ENCODE data around the gene CBFA2T3.

The CBFA2T3 gene

GRCh38 chr16:88979353-88980015, 2.5 kb upstream of the CBFA2T3 start:
- no peak overlapping the region for H3K4me3 ChIP-seq (ENCODE audit: low read depth, low read length)
- no peaks in the 10 kb centered on the region for H3K36me3 ChIP-seq (ENCODE audit: insufficient read depth, low read length)
- H2AFZ ChIP-seq (ENCODE audit: low read length, unreplicated experiment) = no peak overlapping the region
- H3K27ac ChIP-seq (ENCODE audit: low read depth, low read length) = no peak overlapping the region
- no peaks in the 10 kb centered on the region for H3K79me2 ChIP-seq (ENCODE audit: control insufficient read depth, insufficient read depth, low read length, unreplicated experiment)
- H3K4me1 ChIP-seq (ENCODE audit: control insufficient read depth, insufficient read depth, low read length, unreplicated experiment) = no peaks in the 10 kb centered on the region
- H3K27me3 ChIP-seq (ENCODE audit: insufficient read depth, low read length) = peaks cover 55% of the 10 kb centered on the region

- Histone ChIP-seq H3K4me1 (ENCODE audit: control insufficient read depth, insufficient read depth, low read length, unreplicated experiment) (no peaks in the 10 kb centered on the region), H3K36me3 (ENCODE audit: insufficient read depth, low read length) (no peaks in the 10 kb centered on the region), H3K79me2 (ENCODE audit: control insufficient read depth, insufficient read depth, low read length, unreplicated experiment) (no peaks in the 10 kb centered on the region), H2AFZ (ENCODE audit: low read length, unreplicated experiment) (no peak overlapping the region), H3K4me3 (ENCODE audit: low read depth, low read length) (no peak overlapping the region), H3K27me3 (ENCODE audit: insufficient read depth, low read length) (peaks cover 51% of the 10 kb centered on the region), H3K27ac (ENCODE audit: low read depth, low read length) (no peak overlapping the region)
Observed at GRCh38 chr16:88978608-88979346, 1.8 kb upstream of the CBFA2T3 start.

- Histone ChIP-seq H3K27me3 (ENCODE audit: insufficient read depth, low read length) (peaks cover 49% of the 10 kb centered on the region), H2AFZ (ENCODE audit: low read length, unreplicated experiment) (no peak overlapping the region), H3K4me3 (ENCODE audit: low read depth, low read length) (no peak overlapping the region), H3K4me1 (ENCODE audit: control insufficient read depth, insufficient read depth, low read length, unreplicated experiment) (no peaks in the 10 kb centered on the region), H3K27ac (ENCODE audit: low read depth, low read length) (no peak overlapping the region), H3K36me3 (ENCODE audit: insufficient read depth, low read length) (no peaks in the 10 kb centered on the region), H3K79me2 (ENCODE audit: control insufficient read depth, insufficient read depth, low read length, unreplicated experiment) (no peaks in the 10 kb centered on the region)
Observed at GRCh38 chr16:88977812-88978607, 1.0 kb upstream of the CBFA2T3 start.

GRCh38 chr16:88976366-88977017, 515 bp downstream of the CBFA2T3 start:
- Histone ChIP-seq H2AFZ (ENCODE audit: low read length, unreplicated experiment) (no peak overlapping the region), H3K4me1 (ENCODE audit: control insufficient read depth, insufficient read depth, low read length, unreplicated experiment) (no peaks in the 10 kb centered on the region), H3K79me2 (ENCODE audit: control insufficient read depth, insufficient read depth, low read length, unreplicated experiment) (no peaks in the 10 kb centered on the region), H3K36me3 (ENCODE audit: insufficient read depth, low read length) (no peaks in the 10 kb centered on the region), H3K27me3 (ENCODE audit: insufficient read depth, low read length) (peaks cover 52% of the 10 kb centered on the region), H3K4me3 (ENCODE audit: low read depth, low read length) (no peak overlapping the region), H3K27ac (ENCODE audit: low read depth, low read length) (no peak overlapping the region)

- Histone ChIP-seq H3K36me3 (ENCODE audit: insufficient read depth, low read length) (no peaks in the 10 kb centered on the region), H3K27ac (ENCODE audit: low read depth, low read length) (no peak overlapping the region), H3K4me1 (ENCODE audit: control insufficient read depth, insufficient read depth, low read length, unreplicated experiment) (no peaks in the 10 kb centered on the region), H3K79me2 (ENCODE audit: control insufficient read depth, insufficient read depth, low read length, unreplicated experiment) (no peaks in the 10 kb centered on the region), H3K27me3 (ENCODE audit: insufficient read depth, low read length) (peaks cover 49% of the 10 kb centered on the region), H2AFZ (ENCODE audit: low read length, unreplicated experiment) (no peak overlapping the region), H3K4me3 (ENCODE audit: low read depth, low read length) (no peak overlapping the region)
Observed at GRCh38 chr16:88975511-88976061, 1.4 kb downstream of the CBFA2T3 start.

GRCh38 chr16:88974916-88975215, 2.1 kb downstream of the CBFA2T3 start:
- no peaks in the 10 kb centered on the region for H3K4me1 ChIP-seq (ENCODE audit: control insufficient read depth, insufficient read depth, low read length, unreplicated experiment)
- H3K36me3 ChIP-seq (ENCODE audit: insufficient read depth, low read length) = no peaks in the 10 kb centered on the region
- H2AFZ ChIP-seq (ENCODE audit: low read length, unreplicated experiment) = no peak overlapping the region
- H3K4me3 ChIP-seq (ENCODE audit: low read depth, low read length) = no peak overlapping the region
- no peaks in the 10 kb centered on the region for H3K79me2 ChIP-seq (ENCODE audit: control insufficient read depth, insufficient read depth, low read length, unreplicated experiment)
- no peak overlapping the region for H3K27ac ChIP-seq (ENCODE audit: low read depth, low read length)
- peaks cover 55% of the 10 kb centered on the region for H3K27me3 ChIP-seq (ENCODE audit: insufficient read depth, low read length)

- Histone ChIP-seq H3K36me3 (ENCODE audit: insufficient read depth, low read length) (no peaks in the 10 kb centered on the region), H3K4me3 (ENCODE audit: low read depth, low read length) (no peak overlapping the region), H2AFZ (ENCODE audit: low read length, unreplicated experiment) (no peak overlapping the region), H3K27ac (ENCODE audit: low read depth, low read length) (no peak overlapping the region), H3K79me2 (ENCODE audit: control insufficient read depth, insufficient read depth, low read length, unreplicated experiment) (no peaks in the 10 kb centered on the region), H3K27me3 (ENCODE audit: insufficient read depth, low read length) (peaks cover 61% of the 10 kb centered on the region), H3K4me1 (ENCODE audit: control insufficient read depth, insufficient read depth, low read length, unreplicated experiment) (no peaks in the 10 kb centered on the region)
Observed at GRCh38 chr16:88974080-88974915, 2.7 kb downstream of the CBFA2T3 start.

- Histone ChIP-seq H3K4me1 (ENCODE audit: control insufficient read depth, insufficient read depth, low read length, unreplicated experiment) (no peaks in the 10 kb centered on the region), H3K36me3 (ENCODE audit: insufficient read depth, low read length) (no peaks in the 10 kb centered on the region), H3K79me2 (ENCODE audit: control insufficient read depth, insufficient read depth, low read length, unreplicated experiment) (no peaks in the 10 kb centered on the region), H3K4me3 (ENCODE audit: low read depth, low read length) (no peak overlapping the region), H3K27ac (ENCODE audit: low read depth, low read length) (no peak overlapping the region), H3K27me3 (ENCODE audit: insufficient read depth, low read length) (peaks cover 67% of the 10 kb centered on the region), H2AFZ (ENCODE audit: low read length, unreplicated experiment) (no peak overlapping the region)
Observed at GRCh38 chr16:88973415-88974050, 3.5 kb downstream of the CBFA2T3 start.

- H2AFZ ChIP-seq (ENCODE audit: low read length, unreplicated experiment) = no peak overlapping the region
- no peaks in the 10 kb centered on the region for H3K36me3 ChIP-seq (ENCODE audit: insufficient read depth, low read length)
- H3K4me1 ChIP-seq (ENCODE audit: control insufficient read depth, insufficient read depth, low read length, unreplicated experiment) = no peaks in the 10 kb centered on the region
- no peak overlapping the region for H3K4me3 ChIP-seq (ENCODE audit: low read depth, low read length)
- no peak overlapping the region for H3K27ac ChIP-seq (ENCODE audit: low read depth, low read length)
- no peaks in the 10 kb centered on the region for H3K79me2 ChIP-seq (ENCODE audit: control insufficient read depth, insufficient read depth, low read length, unreplicated experiment)
- H3K27me3 ChIP-seq (ENCODE audit: insufficient read depth, low read length) = peaks cover 67% of the 10 kb centered on the region
Observed at GRCh38 chr16:88973007-88973410, 4.0 kb downstream of the CBFA2T3 start.

Measured in ACC112 (cell line).